HepG2 (cell line): Measurements from ENCODE around the gene PGPEP1. TPM values are rescaled to one million over a fixed set of nuclear protein-coding genes. Genes with fewer than 3 reads are reported as not detected.

Experiments used
- E2F1 ChIP-seq: sonication (generic); formaldehyde crosslinking; IDR thresholded peaks from 2 replicates; pipeline ENCODE4 v1.5.0; 2020; ENCODE audit warnings: missing genetic modification reagents
- EED ChIP-seq: sonication (generic); formaldehyde crosslinking; IDR thresholded peaks from 2 replicates; pipeline ENCODE4 v1.5.0; 2020; ENCODE audit warnings: mild to moderate bottlenecking, missing genetic modification reagents
- ERF ChIP-seq: IDR thresholded peaks from 2 replicates; pipeline ENCODE4 v1.6.1; 2018; ENCODE audit warnings: missing biosample characterization, missing genetic modification reagents
- ESRRA ChIP-seq: sonication (generic); formaldehyde crosslinking; IDR thresholded peaks from 2 replicates; pipeline ENCODE4 v1.5.1; 2020; ENCODE audit warnings: mild to moderate bottlenecking, low read depth, missing genetic modification reagents
- KLF11 ChIP-seq: IDR thresholded peaks from 2 replicates; pipeline ENCODE4 v1.6.1; 2016; ENCODE audit warnings: missing compliant biosample characterization
- KLF13 ChIP-seq: sonication (generic); formaldehyde crosslinking; IDR thresholded peaks from 2 replicates; pipeline ENCODE4 v1.4.0; 2020; ENCODE audit warnings: mild to moderate bottlenecking, missing genetic modification reagents
- PBX2 ChIP-seq: IDR thresholded peaks from 2 replicates; pipeline ENCODE4 v1.6.1; 2016; ENCODE audit warnings: control low read depth
- PHF8 ChIP-seq: sonication (generic); formaldehyde crosslinking; IDR thresholded peaks from 2 replicates; pipeline ENCODE4 v1.5.0; 2020; ENCODE audit warnings: missing genetic modification reagents
- RARA ChIP-seq: IDR thresholded peaks from 2 replicates; pipeline ENCODE4 v1.6.1; 2016; ENCODE audit warnings: missing genetic modification reagents, missing compliant biosample characterization
- RBFOX2 ChIP-seq: fragments of 200-400 bp; formaldehyde crosslinking; IDR thresholded peaks from 2 replicates; pipeline ENCODE4 v1.6.1; 2017; ENCODE audit warnings: low read depth, mild to moderate bottlenecking, low read length
- SAP130 ChIP-seq: IDR thresholded peaks from 2 replicates; pipeline ENCODE4 v1.6.1; 2016; ENCODE audit warnings: low read depth
- SNAPC4 ChIP-seq: sonication (generic); formaldehyde crosslinking; IDR thresholded peaks from 2 replicates; pipeline ENCODE4 v1.4.0; 2020; ENCODE audit warnings: mild to moderate bottlenecking, missing genetic modification reagents
- SP140L ChIP-seq: sonication (generic); formaldehyde crosslinking; IDR thresholded peaks from 2 replicates; pipeline ENCODE4 v1.4.0; 2020; ENCODE audit warnings: missing genetic modification reagents, borderline replicate concordance
- SRSF4 ChIP-seq: fragments of 200-400 bp; formaldehyde crosslinking; IDR thresholded peaks from one replicate; pipeline ENCODE4 v1.6.1; 2018; ENCODE audit warnings: mild to moderate bottlenecking, low read depth, low read length, moderate library complexity; ENCODE audit not compliant: poor library complexity, severe bottlenecking
- YEATS4 ChIP-seq: sonication (generic); formaldehyde crosslinking; IDR thresholded peaks from 2 replicates; pipeline ENCODE4 v1.4.0; 2020; ENCODE audit warnings: missing genetic modification reagents, borderline replicate concordance
- ZBTB43 ChIP-seq: sonication (generic); formaldehyde crosslinking; conservative IDR thresholded peaks from 2 replicates; pipeline ENCODE4 v1.4.0; 2020; ENCODE audit warnings: missing genetic modification reagents
- ZNF121 ChIP-seq: sonication (generic); formaldehyde crosslinking; IDR thresholded peaks from 2 replicates; pipeline ENCODE4 v1.5.0; 2020; ENCODE audit warnings: mild to moderate bottlenecking, missing genetic modification reagents
- ZNF350 ChIP-seq: sonication (generic); formaldehyde crosslinking; IDR thresholded peaks from 2 replicates; pipeline ENCODE4 v1.4.0; 2020; ENCODE audit warnings: mild to moderate bottlenecking, low read depth, missing genetic modification reagents, borderline replicate concordance
- ZNF432 ChIP-seq: sonication (generic); formaldehyde crosslinking; IDR thresholded peaks from 2 replicates; pipeline ENCODE4 v1.5.0; 2020; ENCODE audit warnings: missing genetic modification reagents, mild to moderate bottlenecking, borderline replicate concordance
- ZNF598 ChIP-seq: sonication (generic); formaldehyde crosslinking; IDR thresholded peaks from 2 replicates; pipeline ENCODE4 v1.5.1; 2020; ENCODE audit warnings: mild to moderate bottlenecking, missing genetic modification reagents, borderline replicate concordance
- ZNF672 ChIP-seq: sonication (generic); formaldehyde crosslinking; IDR thresholded peaks from 2 replicates; pipeline ENCODE4 v1.8.1; 2022; ENCODE audit warnings: missing genetic modification reagents
- ZNF75D ChIP-seq: sonication (generic); formaldehyde crosslinking; IDR thresholded peaks from 2 replicates; pipeline ENCODE4 v1.8.1; 2023; ENCODE audit warnings: missing genetic modification reagents, mild to moderate bottlenecking, borderline replicate concordance
- polyA plus RNA-seq, 8 experiments: library from polyadenylated mRNA; depleted of rRNA in 3 of 8; stranded (reverse) in 7 of 8; unstranded in 1 of 8; fragments of >200 nt; fragmentation: Illumina TruSeq in 4 of 8; extraction: Trizol in 4 of 8; gene quantifications; 2 replicates each; pipeline versions ENCODE4 v1.2.1 to v1.2.3, GENCODE V29; 2011 to 2016; ENCODE audit warnings: low read depth in 4 of 8, missing spikeins in 1 of 8, mixed read lengths in 1 of 8; ENCODE audit not compliant: insufficient read depth in 1 of 8
- total RNA-seq, 5 experiments: library from RNA; depleted of rRNA; stranded (reverse); fragments of >200 nt; fragmentation: Illumina TruSeq; extraction: Trizol; gene quantifications; 2 replicates each; pipeline ENCODE4 v1.2.3, GENCODE V29; 2016; ENCODE audit warnings: low read depth in 1 of 5

Gene PGPEP1
- total and polyA plus RNA-seq, 2 of the 13 experiments (the other 11 are each of a cell fraction or from before 2014, with no cell fraction given) = 53.1 to 56.6 TPM

- TF ChIP-seq ZBTB43 (CRISPR knock-in tag) = no peak
- TF ChIP-seq ERF (CRISPR knock-in tag) = no peak
- no peak for TF ChIP-seq ZNF598 (CRISPR knock-in tag)
- peak; percentile 93 for TF ChIP-seq SAP130 (CRISPR knock-in tag)
- no peak for TF ChIP-seq PBX2 (CRISPR knock-in tag)
- TF ChIP-seq SNAPC4 (CRISPR knock-in tag) = no peak
- peak; percentile 56; the same call in 1 of the 2 replicates for TF ChIP-seq ZNF350 (CRISPR knock-in tag)
- no peak for TF ChIP-seq ZNF672 (CRISPR knock-in tag)
- peak; percentile 51 for TF ChIP-seq RBFOX2
- peak; percentile 81; the same call in 1 of the 2 replicates for TF ChIP-seq YEATS4 (CRISPR knock-in tag)
- no peak for TF ChIP-seq E2F1 (CRISPR knock-in tag)
- no peak; the same call in 1 of the 2 replicates for TF ChIP-seq ZNF75D (CRISPR knock-in tag)
- TF ChIP-seq ZNF432 = no peak
- no peak for TF ChIP-seq ESRRA (CRISPR knock-in tag)
- TF ChIP-seq ZNF121 (CRISPR knock-in tag) = 0 out of 2 replicates have a peak, but pooled peaks have one; percentile 26
- TF ChIP-seq SRSF4 = no peak
- TF ChIP-seq SP140L (CRISPR knock-in tag) = no peak
- TF ChIP-seq EED (CRISPR knock-in tag) = no peak
- no peak for TF ChIP-seq KLF13 (CRISPR knock-in tag)
- TF ChIP-seq PHF8 = peak; percentile 54; the same call in 1 of the 2 replicates
- TF ChIP-seq KLF11 = 0 out of 2 replicates have a peak, but pooled peaks have one; percentile 51
- TF ChIP-seq RARA (CRISPR knock-in tag) = peak; percentile 71
Observed at GRCh38 chr19:18340990-18341868, 831 bp downstream of the PGPEP1 start (continued).
